OCI-M2 (cell line): ENCODE data around the gene IL18R1.

Experiments
- DNase-seq: peaks from one replicate; lab custom pipeline; 2025; ENCODE audit not compliant: unreplicated experiment; lab: John Stamatoyannopoulos, UW

The IL18R1 gene

GRCh38 chr2:102386867-102387541 is 31.4 kb downstream of the IL18R1 start:
- no peak for DNase-seq

DNA sequence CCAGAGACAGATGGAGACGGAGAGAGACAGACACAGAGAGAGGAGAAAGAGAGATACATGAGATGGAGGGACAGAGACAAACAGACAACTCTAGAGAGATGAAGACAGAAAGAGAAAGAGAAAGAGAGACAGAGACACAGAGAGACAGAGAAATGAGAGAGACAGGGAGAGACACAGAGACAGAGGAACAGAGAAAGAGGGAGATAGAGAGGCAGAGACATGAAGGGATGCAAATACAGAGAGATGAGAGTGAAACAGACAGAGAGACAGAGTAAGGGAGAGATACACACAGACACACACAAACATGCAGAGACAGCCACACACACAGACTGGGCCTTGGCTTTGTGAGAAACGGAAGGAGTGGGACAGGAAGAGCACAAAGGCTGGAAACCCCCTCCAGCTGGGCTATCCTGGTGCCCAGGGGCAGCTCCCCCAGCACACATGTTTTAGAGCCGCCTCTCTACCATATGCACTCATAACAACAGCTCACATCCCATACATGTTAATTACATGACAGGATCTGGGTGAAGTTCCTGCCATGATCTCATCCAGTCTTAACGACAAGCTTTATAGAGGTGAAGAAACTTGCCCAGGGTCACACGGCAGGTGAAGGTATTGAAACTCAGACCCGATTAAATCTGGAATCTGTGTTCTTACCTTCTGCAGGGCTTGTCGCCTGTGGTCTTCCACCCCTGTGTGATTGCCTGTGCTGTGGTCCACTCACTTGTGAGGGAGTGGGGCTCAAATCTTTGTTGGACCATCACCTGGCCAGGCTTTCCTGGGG is 32.4 kb downstream of the IL18R1 start:
- no peak for DNase-seq

DNA sequence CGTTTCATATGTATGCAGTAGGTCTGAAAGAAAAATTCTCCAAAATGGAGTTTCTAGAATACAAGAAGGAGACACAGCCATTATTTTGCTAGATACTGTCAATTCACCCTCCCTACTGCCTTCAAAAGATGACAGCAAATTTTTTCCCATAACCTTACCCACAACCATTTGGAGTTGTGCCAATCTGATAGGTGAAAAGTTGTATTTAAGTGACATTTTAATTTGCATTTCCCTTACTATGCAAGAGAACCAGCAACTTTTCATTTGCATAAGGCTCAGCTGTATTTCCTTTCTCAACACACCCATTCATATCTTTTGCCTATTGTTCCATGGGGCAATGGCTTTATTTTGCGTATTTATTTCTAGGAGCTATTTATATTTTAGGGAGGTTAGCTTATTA is 36.0 kb downstream of the IL18R1 start:
- no peak for DNase-seq

- DNase-seq: no peak
Observed at GRCh38 chr2:102392096-102392495, 36.5 kb downstream of the IL18R1 start.

DNA sequence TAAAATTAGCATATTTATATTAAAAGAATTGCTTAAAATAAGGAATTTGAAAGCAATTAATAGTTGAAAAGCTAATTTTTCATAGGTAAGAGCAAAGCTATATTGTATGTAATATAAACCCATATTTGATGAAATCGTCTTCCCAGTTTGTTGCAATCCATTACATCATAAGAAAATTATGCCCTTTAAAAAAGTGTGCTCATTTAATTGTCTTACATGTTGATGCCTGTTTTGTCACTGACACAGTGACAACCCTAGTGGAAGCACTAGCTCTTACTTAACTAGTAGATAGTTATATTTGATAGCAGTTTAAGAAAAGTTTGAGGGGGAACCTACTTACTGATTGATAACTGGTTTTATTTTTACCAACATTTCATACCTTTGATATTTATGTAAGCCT is 37.3 kb downstream of the IL18R1 start:
- no peak for DNase-seq

GRCh38 chr2:102396012-102396411 is 40.4 kb downstream of the IL18R1 start:
- DNase-seq: no peak

- no peak for DNase-seq
Observed at GRCh38 chr2:102397209-102397608, 41.6 kb downstream of the IL18R1 start.

GRCh38 chr2:102399499-102400141 is 44.0 kb downstream of the IL18R1 start:
- DNase-seq: no peak

DNA sequence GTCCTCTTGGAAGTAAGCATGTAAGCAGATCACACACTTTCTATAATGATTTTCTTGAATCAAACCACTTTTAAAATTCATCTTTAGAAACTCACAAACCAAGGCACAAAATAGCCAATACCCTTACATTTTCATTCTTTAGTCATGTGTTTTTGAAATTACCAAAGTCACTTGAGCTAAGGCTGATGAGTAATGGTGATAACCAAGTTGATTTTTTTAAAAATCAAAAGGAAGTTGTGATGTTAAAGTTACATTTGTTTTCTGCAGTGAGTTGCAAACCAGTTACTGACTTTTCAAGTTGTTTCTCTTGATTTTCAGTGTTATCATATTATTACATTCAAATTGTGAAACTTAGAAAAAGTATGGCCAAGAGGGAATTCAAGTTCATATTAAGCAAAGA is 45.9 kb downstream of the IL18R1 start:
- DNase-seq: no peak

DNA sequence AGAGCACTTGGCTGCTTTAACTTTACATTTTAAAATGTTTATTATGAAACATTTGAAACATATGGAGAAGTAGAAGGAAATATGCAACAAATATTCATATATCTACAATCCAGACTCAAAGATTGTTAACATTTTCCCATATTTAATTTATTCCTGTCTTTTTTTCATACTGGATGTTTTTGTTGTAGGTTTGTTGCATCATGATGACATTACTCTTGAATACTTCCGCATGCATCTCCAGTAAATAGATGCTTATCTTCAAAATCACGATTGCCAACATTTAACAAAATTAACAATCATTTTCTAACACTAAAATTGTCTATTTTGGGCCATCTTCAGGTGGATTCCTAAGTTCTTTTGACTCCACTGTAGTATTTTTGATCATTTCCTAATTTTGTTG is 46.3 kb downstream of the IL18R1 start:
- no peak for DNase-seq

DNA sequence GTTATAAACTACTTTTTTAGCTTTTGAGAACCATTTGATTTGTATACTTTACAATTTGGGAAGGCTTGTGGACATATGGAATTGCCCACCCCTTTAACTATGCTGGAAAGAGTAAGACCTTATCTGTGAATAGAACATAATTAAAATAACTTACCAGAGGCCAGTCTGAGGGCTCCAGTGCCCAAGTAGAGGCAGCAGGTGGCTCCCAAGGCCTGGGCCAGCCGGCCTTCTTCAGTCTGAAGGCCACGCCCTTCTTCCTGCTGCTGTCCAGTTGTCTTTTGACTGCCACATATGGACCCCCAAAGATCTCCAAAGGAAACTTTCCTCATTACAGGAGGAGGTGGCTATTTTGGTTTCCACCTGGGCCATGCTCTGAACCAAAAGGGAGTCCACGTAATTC is 55.4 kb downstream of the IL18R1 start:
- no peak for DNase-seq

DNA sequence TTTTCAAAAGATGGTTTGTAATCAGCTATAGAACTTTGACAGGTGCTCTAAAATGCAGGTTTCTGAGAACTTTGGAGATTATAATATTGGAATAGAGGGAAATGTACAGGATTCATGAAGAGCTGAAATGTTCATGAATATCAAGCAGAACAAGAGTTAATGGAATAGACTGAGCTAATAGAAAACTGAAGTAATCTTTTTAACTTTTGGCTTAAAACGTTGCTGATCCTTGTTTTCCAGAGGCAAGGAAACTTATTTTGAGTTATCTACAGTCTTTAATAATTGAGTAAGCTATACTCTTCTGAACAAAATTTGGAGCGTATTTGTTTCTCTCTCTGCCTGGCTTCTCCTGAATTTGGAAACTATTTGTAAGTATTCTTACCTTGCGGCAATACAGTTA is 56.6 kb downstream of the IL18R1 start:
- DNase-seq: no peak

DNA sequence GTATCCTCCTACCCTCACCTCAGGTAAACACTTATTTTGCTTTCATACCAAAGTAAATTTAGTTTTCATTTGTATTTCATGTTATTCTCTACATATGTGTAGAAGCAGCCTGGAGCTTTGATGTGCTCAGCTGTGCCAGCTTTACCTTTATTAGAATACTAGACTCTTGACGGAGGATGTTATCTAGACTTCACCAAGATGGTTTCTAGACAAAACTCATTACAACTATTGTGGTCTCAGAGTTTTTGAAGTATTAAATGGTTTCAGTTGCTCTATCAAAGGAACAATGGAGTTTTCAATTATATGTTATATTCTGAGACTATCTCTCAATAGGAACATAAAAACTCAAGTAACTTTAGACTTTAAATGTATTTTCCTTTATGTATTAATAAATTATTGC is 62.4 kb downstream of the IL18R1 start:
- no peak for DNase-seq

- DNase-seq: no peak
Observed at GRCh38 chr2:102418421-102418961, 62.9 kb downstream of the IL18R1 start.

DNA sequence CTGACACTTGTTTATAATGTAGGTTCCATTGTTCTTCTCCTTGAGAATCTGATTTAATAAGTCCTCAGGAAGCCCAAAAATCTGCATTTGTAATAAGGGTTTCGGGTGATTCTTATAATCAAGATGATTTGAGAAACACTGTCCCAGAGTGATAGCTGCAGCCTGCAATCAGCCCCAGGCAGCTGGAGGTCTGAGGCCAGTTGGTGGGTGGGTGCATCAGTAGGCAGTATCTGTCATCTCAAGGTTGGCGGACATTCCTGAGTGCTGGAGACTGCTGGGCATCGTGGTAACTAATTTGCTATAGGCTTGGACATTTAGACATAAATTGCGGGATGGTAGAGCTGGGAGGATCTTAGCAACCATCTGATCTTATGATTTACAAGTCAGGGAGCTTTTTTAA is 64.7 kb downstream of the IL18R1 start:
- no peak for DNase-seq

DNA sequence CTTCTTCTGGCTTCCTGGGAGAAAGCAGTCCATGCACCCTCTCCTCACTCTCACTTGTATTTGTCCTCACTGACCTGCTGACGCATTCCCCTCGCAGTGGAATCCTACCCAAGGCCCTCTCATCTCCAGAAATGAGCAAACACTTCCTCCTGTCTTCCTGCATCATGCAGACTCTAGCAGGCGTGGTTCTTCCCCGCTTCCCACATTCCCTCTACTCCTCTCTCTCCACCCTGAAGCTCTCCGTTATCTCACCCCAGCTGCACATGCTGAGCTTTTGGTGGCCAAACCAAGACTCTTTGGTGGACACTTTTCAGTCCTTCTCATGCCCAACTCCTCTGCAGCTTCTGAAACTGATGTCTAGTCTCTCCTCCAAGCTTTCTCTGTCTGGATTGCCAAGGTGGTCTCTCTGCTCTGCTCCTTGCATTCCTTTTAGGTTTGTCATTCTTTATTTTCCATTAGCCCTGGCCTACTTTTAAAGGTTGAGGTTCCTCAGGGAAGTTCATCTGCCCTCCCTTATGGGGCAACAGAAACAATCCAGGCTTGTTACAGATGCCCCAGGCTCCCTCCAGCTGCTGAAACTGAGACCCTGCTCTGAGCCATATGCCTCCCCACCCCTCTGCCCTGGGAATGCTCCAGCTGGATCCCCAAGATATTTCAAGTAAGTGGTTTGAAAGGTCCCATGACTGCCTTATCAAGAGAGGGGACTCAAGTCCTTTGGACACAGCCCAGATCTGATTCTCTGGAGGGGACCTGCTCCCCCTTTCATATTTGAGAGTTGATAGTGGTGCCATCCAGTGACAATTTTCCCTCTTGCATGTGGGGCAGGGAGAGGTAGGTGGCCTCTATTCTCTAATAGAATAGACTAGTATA is 66.5 kb downstream of the IL18R1 start:
- DNase-seq: no peak

- DNase-seq: no peak
Observed at GRCh38 chr2:102422910-102423309, 67.3 kb downstream of the IL18R1 start, which contains the start of gene IL18RAP. Gene IL18RAP, plus strand, starts transcription at chr2:102423160. Its CDS starts 118 bp downstream, at chr2:102423278.

DNA sequence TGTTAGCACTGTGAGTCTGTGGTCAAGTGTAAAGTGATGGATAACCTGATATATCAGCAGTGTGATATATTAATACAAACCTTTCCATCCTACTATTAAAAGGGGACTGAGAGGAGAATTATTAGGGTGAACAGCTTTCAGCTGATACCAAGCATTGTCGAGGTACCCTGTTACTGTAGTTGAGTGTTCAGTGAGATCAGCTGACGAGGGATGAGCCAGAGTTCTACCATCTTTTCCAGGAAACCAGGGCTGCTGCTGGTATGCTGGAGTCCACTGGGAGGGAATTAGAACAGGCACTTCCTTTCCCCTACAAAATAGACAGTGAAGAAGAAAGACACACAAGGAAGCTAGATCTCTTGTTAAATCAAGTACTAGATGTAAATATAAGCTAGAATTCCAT is 67.8 kb downstream of the IL18R1 start:
- DNase-seq: no peak

DNA sequence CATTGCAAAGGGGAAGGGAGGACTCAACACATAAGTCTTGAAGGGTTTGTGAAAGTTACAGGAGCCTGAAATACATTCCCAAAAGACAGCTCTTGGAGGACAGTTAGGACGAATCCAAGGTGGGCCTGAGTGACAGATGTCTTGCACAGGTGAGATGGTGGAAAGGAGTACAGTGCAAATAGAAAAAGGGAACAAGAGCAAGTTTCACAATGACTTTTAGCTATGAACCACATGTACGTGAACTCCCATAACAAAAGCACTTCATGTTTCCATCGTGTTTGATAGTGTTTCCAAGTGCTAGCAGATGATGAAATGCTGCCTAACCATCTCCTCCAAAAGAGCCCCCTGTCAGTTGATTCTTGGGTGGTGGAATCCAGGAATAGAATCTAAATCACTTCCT is 69.2 kb downstream of the IL18R1 start:
- no peak for DNase-seq

GRCh38 chr2:102425441-102426132 is 70.0 kb downstream of the IL18R1 start:
- no peak for DNase-seq
